Measurements from ENCODE around the gene HEATR1.

DNA sequence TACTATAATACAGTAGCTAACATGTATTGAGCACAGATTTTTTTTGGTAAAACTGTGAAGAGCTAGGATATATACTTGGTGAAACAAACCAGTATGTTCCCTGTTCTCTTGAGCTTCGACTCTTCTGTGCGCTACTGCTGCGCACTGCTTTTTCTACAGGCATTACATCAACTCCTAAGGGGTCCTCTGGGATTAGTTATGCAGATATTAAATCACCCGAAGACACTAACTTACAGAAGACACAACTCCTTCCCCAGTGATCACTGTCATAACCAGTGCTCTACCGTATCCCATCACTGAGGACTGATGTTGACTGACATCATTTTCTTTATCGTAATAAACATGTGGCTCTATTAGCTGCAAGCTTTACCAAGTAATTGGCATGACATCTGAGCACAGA lies 55.9 kb downstream of the HEATR1 start:
- TF ChIP-seq, protein P1, sequence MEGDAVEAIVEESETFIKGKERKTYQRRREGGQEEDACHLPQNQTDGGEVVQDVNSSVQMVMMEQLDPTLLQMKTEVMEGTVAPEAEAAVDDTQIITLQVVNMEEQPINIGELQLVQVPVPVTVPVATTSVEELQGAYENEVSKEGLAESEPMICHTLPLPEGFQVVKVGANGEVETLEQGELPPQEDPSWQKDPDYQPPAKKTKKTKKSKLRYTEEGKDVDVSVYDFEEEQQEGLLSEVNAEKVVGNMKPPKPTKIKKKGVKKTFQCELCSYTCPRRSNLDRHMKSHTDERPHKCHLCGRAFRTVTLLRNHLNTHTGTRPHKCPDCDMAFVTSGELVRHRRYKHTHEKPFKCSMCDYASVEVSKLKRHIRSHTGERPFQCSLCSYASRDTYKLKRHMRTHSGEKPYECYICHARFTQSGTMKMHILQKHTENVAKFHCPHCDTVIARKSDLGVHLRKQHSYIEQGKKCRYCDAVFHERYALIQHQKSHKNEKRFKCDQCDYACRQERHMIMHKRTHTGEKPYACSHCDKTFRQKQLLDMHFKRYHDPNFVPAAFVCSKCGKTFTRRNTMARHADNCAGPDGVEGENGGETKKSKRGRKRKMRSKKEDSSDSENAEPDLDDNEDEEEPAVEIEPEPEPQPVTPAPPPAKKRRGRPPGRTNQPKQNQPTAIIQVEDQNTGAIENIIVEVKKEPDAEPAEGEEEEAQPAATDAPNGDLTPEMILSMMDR (IDR thresholded peaks at IDR 0.05), result no peak
- no peak for TF ChIP-seq POLR2A (IDR thresholded peaks at IDR 0.05)

Measured in thyroid gland (tissue), 4 donors.